OCI-LY1 (cell line): ENCODE data around the gene TMEM59.

Source experiments
- H2AFZ ChIP-seq: fragments of 200-600 bp; sonication (generic), shearing (Covaris generic); 2 replicates; pipeline ENCODE4 v1.6.0; 2014; ENCODE audit warnings: antibody characterized with exemption, mild to moderate bottlenecking, low read length
- H3F3A ChIP-seq: fragments of 200-600 bp; sonication (generic), shearing (Covaris generic); 2 replicates; pipeline ENCODE4 v1.6.0; 2014; ENCODE audit warnings: mild to moderate bottlenecking, antibody characterized with exemption, low read length, moderate library complexity; ENCODE audit not compliant: insufficient read depth
- H3K27ac ChIP-seq: fragments of 200-600 bp; sonication (generic); 2 replicates; pipeline ENCODE4 v1.5.1; 2014; ENCODE audit warnings: low read length, mixed run types, mild to moderate bottlenecking, low read depth; ENCODE audit not compliant: poor library complexity, severe bottlenecking
- H3K27me3 ChIP-seq: fragments of 200-600 bp; sonication (generic); 2 replicates; pipeline ENCODE4 v1.6.0; 2014; ENCODE audit warnings: antibody characterized with exemption, mild to moderate bottlenecking, low read length, moderate library complexity; ENCODE audit not compliant: insufficient read depth
- H3K36me3 ChIP-seq: fragments of 200-600 bp; sonication (generic); 2 replicates; pipeline ENCODE4 v1.6.1; 2014; ENCODE audit warnings: mild to moderate bottlenecking, antibody characterized with exemption, low read length, moderate library complexity, mixed read lengths; ENCODE audit not compliant: insufficient read depth
- H3K4me1 ChIP-seq: fragments of 200-600 bp; sonication (generic); 2 replicates; pipeline ENCODE4 v1.5.1; 2014; ENCODE audit warnings: mild to moderate bottlenecking, low read length, moderate library complexity; ENCODE audit not compliant: insufficient read depth, severe bottlenecking
- H3K4me2 ChIP-seq: fragments of 200-600 bp; sonication (generic), shearing (Covaris generic); 2 replicates; pipeline ENCODE4 v1.6.1; 2014; ENCODE audit warnings: low read length
- H3K4me3 ChIP-seq: fragments of 200-600 bp; sonication (generic); 2 replicates; pipeline ENCODE4 v1.5.1; 2014; ENCODE audit warnings: low read length, low read depth, mild to moderate bottlenecking, mixed read lengths; ENCODE audit not compliant: poor library complexity, severe bottlenecking
- H3K79me2 ChIP-seq: fragments of 200-600 bp; shearing (Covaris generic); 2 replicates; pipeline ENCODE4 v1.6.1; 2016; ENCODE audit warnings: mixed run types, low read length, mixed read lengths; ENCODE audit not compliant: insufficient read depth
- H3K9ac ChIP-seq: fragments of 200-600 bp; sonication (generic), shearing (Covaris generic); 2 replicates; pipeline ENCODE4 v1.6.1; 2014; ENCODE audit warnings: mild to moderate bottlenecking, low read length, mixed read lengths
- H3K9me2 ChIP-seq: fragments of 200-600 bp; sonication (generic), shearing (Covaris generic); 2 replicates; pipeline ENCODE4 v1.6.1; 2014; ENCODE audit warnings: low read depth, mild to moderate bottlenecking, low read length, mixed read lengths
- H3K9me3 ChIP-seq: fragments of 200-600 bp; shearing (Covaris generic); 2 replicates; pipeline ENCODE4 v1.6.1; 2014; ENCODE audit warnings: low read length, mixed read lengths
- H4K20me1 ChIP-seq: fragments of 200-600 bp; sonication (generic), shearing (Covaris generic); 2 replicates; pipeline ENCODE4 v1.6.0; 2016; ENCODE audit warnings: mild to moderate bottlenecking, low read length; ENCODE audit not compliant: insufficient read depth
- CTCF ChIP-seq: fragments of 200-600 bp; sonication (generic), shearing (Covaris generic); IDR thresholded peaks from 2 replicates; pipeline ENCODE4 v1.5.1; 2017; ENCODE audit warnings: mild to moderate bottlenecking, antibody characterized with exemption, low read length, moderate library complexity, mixed read lengths
- EZH2 ChIP-seq: fragments of 200-600 bp; sonication (generic), shearing (Covaris generic); IDR thresholded peaks from 2 replicates; pipeline ENCODE4 v1.8.0; 2017; ENCODE audit warnings: borderline replicate concordance, mixed run types, mild to moderate bottlenecking, antibody characterized with exemption, low read length, moderate library complexity, mixed read lengths

TMEM59 gene

DNA sequence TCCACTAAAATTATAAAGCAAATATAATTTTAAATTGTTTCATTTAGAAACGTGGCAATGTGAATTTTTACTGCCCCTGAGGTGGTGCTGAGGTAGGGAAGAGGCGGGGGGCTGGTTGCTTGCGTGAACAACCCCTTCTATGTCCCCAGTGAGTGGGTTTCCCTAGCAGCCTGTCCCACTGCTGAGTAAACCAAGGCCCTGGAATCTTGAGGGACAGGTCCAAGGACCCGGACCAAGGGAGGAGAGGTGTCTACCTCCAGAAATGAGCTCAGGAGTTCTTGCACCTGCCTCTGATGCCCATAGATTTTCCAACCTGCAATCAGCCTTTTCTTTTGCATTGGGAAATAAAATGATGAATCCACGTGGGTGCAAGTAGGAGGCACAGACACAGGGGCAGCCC is 34.4 kb downstream of the TMEM59 start:
- H3K4me3 ChIP-seq = no peak overlapping the region
- H3K79me2 ChIP-seq = no peaks in the 10 kb centered on the region
- H3K9me2 ChIP-seq = no peaks in the 10 kb centered on the region
- H3K4me1 ChIP-seq = no peaks in the 10 kb centered on the region
- no peak overlapping the region for H3K4me2 ChIP-seq
- H4K20me1 ChIP-seq = no peaks in the 10 kb centered on the region
- H3K27ac ChIP-seq = no peak overlapping the region
- no peak overlapping the region for H2AFZ ChIP-seq
- no peak for TF ChIP-seq EZH2
- no peak for TF ChIP-seq CTCF
- no peaks in the 10 kb centered on the region for H3K9me3 ChIP-seq
- no peaks in the 10 kb centered on the region for H3K36me3 ChIP-seq
- no peak overlapping the region for H3K9ac ChIP-seq
- H3F3A ChIP-seq = no peaks in the 10 kb centered on the region
- H3K27me3 ChIP-seq = no peaks in the 10 kb centered on the region

GRCh38 chr1:54017979-54018378 is 35.0 kb downstream of the TMEM59 start, which contains the start of gene LDLRAD1:
Gene LDLRAD1, minus strand, starts transcription at chr1:54018186. Its CDS starts 74 bp downstream, at chr1:54018112.
- no peaks in the 10 kb centered on the region for H3K27me3 ChIP-seq
- H2AFZ ChIP-seq = no peak within 1 kb of the TSS

DNA sequence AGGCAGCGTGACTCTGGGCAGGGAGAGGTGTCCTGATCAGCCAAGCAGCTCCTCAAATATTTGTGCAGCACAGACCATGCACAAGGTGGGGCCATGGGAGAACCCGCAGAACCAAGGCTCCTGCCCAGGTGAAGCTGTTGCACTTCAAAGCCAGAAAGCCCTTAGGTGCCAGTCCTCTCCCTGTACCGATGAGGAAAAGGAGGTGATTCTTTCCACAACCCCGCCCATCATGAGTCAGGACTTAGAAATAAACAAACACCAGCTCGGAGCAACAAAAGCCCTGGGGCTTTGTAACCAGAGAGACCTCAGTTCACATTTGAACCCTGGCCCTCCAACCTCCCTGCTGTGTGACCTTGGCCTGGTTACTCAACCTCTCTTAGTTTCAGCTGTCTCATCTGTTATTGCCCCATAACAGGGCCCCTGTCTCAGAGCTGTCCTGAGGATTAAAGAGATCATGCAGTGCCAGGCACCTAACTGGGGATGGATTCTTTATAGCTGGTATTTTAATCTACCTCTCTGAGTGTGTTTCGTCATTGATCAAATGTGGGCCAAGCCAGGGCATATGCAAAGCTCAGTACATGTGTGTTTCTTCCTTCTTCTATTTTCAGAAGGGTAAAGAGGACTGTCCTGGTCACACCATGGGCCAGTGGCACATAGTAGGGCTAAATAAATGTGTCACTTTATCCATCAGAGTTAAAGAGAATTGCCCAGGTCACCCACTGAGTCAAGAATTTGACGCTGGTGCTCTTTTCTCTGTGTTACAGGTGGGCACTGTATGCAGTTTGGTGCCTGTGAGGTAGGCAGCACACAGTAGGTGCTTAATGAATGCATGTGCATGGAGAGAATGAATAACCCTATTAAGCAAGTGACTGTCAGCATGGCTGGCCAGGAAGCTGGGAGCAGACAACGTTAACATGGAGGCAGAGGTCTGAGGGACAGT is 36.4 kb downstream of the TMEM59 start:
- H3K79me2 ChIP-seq = no peaks in the 10 kb centered on the region
- H3K27me3 ChIP-seq = peaks cover under 1% of the 10 kb centered on the region; the same call in 1 of the 2 replicates
- H3K9me3 ChIP-seq = no peaks in the 10 kb centered on the region
- no peaks in the 10 kb centered on the region for H3K9me2 ChIP-seq
- H3K4me3 ChIP-seq = no peak overlapping the region
- no peak overlapping the region for H2AFZ ChIP-seq
- no peak overlapping the region for H3K4me2 ChIP-seq
- H4K20me1 ChIP-seq = no peaks in the 10 kb centered on the region
- no peak overlapping the region for H3K9ac ChIP-seq
- TF ChIP-seq EZH2 = no peak
- no peak for TF ChIP-seq CTCF
- no peaks in the 10 kb centered on the region for H3K4me1 ChIP-seq
- H3K36me3 ChIP-seq = no peaks in the 10 kb centered on the region
- H3F3A ChIP-seq = no peaks in the 10 kb centered on the region
- H3K27ac ChIP-seq = no peak overlapping the region

More at GRCh38 chr1:54017979-54018378, 35.0 kb downstream of the TMEM59 start, which contains the start of gene LDLRAD1:
- H3K27ac ChIP-seq = no peak within 1 kb of the TSS
- no peak within 1 kb of the TSS for H3K9ac ChIP-seq
- H3K36me3 ChIP-seq = no peaks in the 10 kb centered on the region
- H3K79me2 ChIP-seq = no peaks in the 10 kb centered on the region
- no peaks in the 10 kb centered on the region for H4K20me1 ChIP-seq
- H3K9me3 ChIP-seq = no peaks in the 10 kb centered on the region
- TF ChIP-seq CTCF = no peak
- no peaks in the 10 kb centered on the region for H3K4me1 ChIP-seq
- H3K4me3 ChIP-seq = no peak within 1 kb of the TSS
- H3K9me2 ChIP-seq = no peaks in the 10 kb centered on the region
- no peaks in the 10 kb centered on the region for H3F3A ChIP-seq
- H3K4me2 ChIP-seq = no peak within 1 kb of the TSS
